Globus pallidus (tissue), 1 donor: Measurements from ENCODE around the gene SH3BP4.

Experiments used
- DNase-seq: peaks from one replicate; pipeline ENCODE4 v3.0.0-alpha.2; 2015; ENCODE audit warnings: low spot score

The SH3BP4 gene

DNA sequence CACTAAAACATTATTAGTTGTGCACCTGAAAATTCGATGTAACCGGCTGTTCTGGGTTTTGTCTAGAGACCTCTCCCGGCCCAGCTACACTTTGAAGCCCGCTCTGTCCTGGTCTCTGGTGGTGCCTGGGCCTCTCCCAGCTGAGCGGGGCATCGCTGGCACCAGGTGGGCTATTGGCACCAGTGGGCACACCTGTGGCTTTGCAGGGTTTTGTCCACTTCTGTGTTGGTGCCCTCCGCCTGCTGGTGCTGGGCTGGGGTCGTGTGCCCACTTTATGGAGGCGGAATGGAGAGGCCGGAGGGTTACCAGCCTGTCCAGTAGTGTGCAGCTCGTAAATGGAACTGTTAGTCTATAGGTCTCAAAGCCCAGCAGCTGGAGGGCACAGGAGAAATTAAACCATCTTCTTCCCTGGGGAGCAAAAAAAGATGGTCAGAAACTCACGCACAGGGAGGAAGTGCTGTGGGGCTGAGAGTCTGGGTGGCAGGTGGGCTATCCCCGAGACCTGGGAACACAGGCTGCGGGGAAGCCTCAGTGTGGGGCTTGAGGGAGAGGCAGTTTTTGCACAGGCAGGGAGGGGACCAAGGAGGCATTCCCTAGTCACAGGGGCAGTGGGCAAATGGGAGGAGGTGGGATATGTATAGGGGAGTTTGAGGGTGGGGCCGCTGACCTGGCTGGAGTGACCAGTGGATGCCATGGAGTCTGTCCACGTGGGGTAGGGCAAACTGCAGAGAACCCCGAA lies 30.4 kb downstream of the SH3BP4 start:
- no peak for DNase-seq

DNA sequence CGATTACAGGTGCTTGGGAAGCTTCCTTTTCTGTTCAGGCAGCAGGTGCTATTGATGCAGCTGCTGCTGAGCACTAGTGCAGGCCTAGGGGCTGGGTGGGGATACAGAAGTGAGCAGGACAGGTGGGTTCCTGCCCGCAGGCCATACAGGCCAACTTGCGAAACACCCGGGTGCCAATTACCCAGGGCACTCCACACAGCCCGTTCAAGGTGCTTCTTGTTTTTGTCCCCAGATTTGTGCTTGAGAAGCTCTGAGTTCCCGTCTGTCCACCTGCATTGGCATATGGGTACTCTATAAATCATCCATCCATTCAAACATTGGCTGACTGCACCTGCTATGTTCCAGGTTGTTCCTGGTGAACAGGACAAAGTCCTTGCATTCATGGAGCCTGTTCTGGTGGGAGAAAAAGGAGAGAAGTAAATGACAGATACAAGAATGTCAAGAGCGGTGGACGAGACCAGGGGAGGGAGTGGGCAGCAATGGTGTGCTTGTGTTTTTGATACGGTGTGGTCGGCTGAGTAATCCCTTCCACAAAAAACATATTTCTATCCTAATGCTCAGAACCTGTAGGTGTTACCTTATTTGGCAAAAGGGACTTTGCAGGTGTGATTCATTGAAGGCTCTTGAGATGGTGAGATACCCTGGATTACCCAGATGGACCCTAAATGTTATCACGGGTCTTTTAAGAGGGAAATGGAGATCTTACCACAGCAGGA lies 31.4 kb downstream of the SH3BP4 start:
- DNase-seq = no peak

DNA sequence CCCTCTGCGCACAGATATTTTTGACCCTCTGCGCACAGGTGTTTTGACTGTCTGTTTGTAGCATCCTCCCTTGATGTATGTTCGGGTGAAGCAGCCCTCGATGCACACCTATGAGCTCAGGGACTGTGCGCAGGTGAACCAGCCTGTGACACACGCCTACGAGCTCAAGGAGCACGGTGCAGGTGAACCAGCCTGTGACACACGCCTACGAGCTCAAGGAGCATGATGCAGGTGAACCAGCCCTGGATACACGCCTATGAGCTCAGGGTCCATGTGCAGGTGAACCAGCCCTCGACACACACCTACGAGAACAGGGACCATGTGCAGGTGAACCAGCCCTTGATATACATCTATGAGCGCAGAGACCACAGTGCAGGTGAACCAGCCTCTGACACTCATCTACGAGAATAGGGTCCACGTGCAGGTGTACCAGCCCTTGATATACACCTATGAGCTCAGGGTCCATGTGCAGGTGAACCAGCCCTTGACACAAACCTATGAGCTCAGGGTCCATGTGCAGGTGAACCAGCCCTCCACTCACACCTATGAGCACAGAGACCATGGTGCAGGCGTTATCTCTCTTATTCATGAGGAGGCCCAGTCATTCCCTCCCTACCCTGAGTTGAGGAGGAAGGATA lies 33.9 kb downstream of the SH3BP4 start:
- no peak for DNase-seq

DNA sequence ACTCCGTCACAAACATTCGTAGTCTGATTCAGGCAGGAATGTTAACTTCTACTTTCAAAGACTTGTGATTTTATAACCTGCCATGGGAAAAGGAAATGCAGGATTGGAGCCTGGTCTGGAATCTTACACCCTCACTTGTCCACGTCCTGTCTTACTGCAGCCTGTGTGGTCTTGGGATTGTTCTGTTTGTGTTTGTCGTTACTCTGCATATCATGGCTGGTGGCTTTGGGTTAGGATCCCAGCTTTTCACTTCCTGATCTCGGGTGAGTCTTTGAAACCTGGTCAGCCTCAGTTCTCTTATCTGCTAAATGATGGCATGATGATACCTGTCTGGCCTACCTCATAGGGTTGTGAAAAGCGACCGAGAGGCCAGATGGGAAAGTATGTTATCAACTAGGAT lies 34.6 kb downstream of the SH3BP4 start:
- DNase-seq = no peak

DNA sequence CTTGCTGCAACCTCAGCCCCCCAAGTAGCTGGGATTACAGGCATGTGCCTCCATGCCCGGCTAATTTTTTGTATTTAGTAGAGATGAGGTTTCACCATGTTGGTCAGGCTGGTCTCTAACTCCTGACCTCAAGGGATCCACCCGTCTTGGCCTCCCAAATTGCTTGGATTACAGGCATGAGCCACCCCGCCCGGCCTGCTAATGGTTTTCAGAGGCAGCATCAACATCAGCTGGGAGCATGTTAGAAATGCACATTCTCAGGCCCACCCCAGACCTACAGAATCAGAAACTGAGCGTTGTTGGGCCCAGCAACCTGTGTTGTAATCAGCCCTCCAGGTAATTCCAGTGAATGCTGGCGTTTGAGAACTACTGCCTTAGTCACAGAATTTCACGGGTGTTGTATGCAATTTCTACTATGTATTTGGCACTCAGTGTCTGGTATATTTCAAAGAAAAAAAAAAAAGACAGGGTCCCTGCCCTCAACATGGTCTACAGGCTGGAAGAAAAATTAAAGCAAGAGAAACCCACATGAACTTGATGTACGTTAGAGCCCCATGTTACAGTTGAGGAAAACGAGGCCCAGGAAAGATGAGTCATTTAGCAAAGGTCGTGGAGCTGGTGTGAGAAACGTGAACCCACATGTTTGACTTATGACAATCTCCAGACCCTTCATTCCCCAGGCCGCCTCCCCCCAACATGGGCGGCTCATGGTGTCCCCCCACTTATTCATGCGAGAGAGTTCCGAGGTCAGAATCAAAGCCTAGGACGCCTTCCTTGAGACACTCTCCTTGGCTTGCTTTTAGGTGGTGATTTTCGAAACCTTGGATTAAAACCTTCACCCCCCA lies 35.3 kb downstream of the SH3BP4 start:
- DNase-seq = no peak

DNA sequence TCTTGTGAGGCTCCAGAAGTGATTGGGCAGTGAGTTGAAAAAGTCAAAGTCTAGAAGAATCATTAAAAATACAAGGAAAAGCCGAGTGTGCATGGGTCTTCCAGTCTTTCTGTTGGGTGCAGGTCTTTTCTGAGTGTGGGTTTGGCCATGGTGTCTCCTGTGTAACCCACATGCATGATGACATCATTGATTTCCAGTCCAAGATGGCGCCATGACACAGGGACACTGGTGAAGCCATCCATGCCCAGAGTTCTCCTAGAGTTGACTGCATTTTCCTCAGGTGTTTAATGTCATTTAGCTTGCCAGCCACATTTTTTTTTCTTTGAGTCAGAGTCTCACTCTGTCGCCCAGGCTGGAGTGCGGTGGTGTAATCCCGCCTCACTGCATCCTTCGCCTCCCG lies 35.9 kb downstream of the SH3BP4 start:
- DNase-seq = no peak

DNA sequence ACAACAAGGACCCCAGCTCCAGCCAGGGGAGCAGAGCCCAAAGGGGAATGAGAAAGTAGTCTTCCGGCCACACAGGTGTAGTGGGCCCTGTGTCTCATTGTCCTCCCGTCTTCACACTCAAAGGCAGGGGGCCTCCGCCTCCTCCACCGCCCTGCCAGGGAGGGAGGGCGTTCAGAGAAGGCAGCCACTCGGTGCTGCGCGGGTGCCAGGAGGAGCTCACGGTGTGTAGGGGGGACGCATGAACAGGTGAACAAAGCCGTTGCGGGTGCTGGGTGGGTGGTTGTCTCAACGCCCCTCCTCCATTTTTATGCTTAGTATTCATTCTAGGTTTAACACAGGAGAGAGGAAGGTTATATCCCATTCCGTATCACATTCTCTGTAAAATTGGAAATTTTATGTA lies 36.7 kb downstream of the SH3BP4 start:
- no peak for DNase-seq

DNA sequence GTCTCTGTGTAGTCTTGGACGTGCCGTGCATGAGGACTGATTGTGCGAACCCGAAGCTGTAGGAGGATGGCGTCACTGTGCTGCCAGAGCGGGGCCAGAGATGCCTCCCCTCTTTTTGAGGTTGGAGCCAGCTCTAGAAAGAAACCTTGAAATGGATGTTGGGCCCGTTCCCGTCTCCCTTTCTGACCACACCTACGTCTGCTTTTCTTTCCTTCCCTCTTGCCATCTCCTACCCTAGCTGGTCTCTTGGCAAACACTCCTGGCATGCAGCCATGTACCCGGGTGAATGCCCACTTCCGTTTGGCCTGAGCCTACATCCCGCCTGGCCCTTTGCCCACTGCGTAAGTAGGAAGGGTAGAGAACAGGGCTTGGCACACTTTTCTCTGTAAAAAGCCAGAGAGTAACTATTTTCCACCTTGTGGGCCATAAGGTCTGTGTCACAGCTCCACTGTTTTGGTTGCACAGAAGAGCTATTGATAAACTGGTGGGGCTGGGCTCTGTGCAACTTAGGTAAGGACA lies 37.4 kb downstream of the SH3BP4 start:
- DNase-seq = peak; percentile 73

DNA sequence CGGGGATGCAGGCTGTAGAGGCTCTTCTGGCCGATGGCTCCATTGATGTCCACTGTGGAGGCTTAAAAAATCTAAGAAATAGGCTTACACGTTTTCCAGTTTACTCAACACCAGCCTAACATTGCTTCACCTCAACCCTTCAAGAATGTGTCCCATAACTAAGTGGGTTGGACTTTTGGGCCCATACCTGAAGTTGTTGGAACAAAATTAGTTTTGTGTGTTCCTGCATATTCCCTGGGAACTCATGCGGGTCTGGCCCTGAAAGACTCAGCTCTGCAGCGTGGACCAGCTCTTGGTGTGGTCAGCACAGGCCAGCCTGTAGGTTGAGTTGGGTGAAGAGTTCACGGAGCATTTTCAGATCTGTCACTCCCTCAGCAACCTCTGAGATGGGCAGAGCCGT lies 38.5 kb downstream of the SH3BP4 start:
- DNase-seq = no peak

DNA sequence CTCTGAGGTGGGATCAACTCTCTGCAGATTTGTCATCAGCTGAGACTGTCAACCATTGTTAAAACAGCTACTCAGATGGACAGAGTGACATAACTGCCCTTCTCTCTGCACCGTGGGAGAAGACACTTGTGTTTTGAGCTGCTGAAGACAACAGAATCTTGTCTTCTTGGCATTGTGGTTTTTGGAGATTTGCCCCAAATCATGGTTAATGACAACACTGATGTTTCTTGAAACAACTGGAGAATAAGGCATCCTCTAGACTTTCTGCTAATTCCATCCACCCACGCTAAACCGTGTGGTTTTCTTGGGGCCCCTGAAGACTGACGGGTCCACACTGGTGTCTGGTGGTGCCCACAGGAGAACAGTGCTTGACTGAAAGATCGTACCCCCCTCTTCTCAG lies 39.5 kb downstream of the SH3BP4 start:
- no peak for DNase-seq

DNA sequence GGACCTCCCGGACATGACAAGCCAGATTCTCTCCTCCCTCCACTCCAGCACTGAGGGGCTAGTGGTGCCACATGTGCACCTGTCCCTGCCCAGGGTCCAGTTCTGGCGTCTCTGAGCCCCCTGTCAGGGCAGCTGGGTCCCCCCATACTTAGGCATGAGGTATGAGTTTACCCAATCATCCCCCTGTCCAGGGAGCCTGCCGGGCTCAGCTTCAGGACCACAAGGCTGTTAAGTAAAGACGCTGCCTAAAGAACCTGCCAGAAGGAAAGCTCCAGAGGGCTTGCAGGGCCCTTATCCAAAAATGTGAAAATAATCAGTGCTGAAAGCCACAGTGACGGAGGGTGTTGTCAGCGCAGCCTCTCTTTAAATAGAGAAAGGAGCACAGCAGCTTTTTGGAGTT lies 40.0 kb downstream of the SH3BP4 start:
- no peak for DNase-seq

DNA sequence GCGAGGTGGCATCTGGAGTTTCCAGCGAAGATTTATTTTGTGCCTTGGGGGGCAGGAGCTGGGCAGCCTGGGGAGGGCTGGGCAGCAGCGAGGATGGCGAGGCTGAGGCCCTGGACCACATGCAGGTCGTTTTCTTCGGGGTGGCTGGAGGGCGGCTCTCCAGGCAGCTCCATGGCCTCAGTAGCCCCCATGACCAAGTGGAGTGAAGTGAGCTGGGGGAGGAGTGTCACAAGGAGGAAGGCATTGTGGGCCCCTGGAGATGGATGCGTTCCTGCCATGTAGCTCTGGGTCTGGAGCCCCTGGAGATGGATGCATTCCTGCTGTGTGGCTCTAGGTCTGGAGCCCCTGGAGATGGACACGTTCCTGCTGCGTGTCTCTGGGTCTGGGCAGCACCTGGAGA lies 40.4 kb downstream of the SH3BP4 start:
- DNase-seq = no peak

DNA sequence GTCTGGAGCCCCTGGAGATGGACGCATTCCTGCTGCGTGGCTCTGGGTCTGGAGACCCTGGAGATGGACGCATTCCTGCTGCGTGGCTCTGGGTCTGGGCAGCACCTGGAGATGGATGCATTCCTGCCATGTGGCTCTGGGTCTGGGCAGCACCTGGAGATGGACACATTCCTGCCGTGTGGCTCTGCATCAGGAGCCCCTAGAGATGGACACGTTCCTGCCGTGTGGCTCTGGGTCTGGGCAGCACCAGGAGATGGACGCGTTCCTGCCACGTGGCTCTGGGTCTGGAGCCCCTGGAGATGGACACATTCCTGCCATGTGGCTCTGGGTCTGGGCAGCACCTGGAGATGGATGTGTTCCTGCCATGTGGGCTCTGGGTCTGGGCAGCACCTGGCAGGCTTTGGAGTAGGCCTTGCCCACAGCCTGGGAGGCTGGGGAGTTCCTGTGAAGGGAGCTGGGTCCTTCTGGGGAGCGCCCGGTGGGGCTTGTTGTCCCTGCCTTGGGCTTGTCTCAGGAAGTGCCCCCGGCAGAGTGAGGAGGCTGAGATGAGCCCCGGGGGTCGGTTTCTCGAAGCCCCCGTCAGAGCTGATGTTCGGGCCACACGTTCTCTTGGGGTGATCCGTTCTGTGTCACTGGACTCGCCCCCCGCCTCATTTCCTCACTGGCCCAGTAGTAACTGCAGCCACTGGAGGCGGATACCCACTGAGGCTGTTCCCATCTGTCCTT lies 41.0 kb downstream of the SH3BP4 start:
- no peak for DNase-seq

DNA sequence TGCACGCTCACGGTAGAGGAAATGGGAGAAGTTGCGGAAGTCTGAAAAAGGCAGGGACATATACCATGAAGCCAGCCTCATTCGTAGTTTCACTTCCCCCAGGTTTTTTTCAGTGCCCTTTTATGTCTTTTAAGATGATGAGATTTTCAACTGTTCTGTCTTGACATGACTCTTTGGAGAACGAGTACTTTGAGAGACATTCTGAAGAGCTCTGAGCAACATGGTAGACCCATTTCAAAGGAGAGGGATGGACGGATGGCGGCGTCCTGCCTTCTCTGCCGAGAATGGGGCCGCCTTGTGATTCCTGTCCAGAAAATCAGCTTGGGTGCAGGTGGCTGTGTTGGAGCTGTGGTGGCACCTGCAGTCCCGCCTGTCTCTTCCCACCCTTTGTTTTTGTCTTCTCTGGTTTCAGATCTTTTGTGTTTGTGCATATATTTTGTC lies 41.7 kb downstream of the SH3BP4 start:
- no peak for DNase-seq

DNA sequence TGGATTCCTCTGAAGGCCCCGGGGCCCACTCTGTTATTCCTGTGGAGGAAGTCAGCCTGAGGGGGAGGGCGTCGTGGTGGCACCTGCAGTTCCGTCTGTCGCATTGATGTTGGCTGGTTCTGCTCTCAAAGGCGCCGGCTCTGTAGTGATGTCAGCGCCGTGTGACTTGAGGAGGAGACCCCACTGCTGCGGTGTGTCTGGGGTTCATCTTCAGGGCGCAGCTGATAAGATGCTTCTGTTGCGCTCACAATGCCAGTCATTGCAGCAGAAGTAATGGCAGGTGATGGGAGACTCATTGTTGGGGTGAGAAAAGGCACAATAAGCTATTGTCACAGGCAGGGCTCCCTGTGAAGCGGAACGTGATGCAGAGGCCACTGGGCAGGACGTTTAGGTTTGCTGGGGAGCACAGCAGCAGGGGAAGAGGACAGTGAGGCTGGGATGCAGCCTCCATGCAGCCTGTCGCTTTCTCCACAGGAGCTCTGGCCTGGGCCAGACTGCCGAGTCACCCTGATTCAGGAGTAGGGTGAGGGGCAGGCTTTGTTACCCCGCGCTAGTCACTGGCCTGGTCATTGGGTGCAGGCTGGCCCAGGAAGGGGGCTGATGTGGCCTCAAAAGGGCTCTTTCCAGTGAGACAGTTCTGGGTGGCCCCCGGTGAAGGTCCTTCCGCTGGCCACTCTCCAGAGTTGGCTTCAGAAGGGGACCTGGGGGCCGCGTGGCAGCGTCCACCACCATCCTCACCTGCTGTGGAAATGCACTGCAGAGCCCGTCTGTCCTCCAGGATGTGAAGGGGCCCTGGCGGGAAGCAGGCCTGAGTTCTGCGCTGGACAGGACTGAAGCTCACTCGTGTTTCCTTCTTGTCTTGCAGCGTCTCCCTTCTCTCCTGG lies 42.9 kb downstream of the SH3BP4 start:
- DNase-seq = peak; percentile 59

DNA sequence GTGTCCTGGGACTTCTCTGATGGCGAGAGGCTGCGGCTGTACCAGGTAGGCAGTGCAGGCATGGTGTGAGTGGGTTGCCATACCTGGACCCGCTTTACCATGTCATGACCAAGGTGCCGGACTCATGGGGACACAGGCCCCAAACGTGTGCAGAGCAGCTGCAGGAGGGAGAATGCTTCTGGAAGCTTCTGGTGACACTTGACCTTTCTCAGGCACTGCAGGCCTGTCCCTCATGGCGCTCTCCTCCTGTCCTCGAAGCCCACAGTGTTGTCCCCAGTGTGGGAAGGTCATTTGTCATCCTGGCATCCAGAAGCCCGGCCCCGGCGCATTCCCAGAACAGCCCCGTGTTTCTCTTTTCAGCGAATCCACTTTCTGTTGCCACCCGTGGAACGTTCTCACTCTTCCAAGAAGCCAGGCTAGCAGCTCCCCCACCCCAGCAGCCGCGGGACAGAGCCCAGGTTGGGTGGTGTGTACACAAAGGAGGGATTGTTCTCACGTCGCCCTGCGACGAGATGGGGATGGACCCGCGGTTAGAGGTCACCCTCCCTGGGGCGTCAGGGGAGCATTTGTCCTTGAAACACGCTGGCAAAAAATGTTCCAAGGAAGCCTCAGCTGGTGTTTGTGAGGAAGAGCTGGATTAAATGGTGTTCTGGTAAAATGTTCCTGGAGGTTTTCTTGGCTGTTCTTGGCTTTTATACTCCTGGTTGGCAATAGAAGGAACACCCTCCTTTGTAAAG lies 43.7 kb downstream of the SH3BP4 start:
- no peak for DNase-seq

DNA sequence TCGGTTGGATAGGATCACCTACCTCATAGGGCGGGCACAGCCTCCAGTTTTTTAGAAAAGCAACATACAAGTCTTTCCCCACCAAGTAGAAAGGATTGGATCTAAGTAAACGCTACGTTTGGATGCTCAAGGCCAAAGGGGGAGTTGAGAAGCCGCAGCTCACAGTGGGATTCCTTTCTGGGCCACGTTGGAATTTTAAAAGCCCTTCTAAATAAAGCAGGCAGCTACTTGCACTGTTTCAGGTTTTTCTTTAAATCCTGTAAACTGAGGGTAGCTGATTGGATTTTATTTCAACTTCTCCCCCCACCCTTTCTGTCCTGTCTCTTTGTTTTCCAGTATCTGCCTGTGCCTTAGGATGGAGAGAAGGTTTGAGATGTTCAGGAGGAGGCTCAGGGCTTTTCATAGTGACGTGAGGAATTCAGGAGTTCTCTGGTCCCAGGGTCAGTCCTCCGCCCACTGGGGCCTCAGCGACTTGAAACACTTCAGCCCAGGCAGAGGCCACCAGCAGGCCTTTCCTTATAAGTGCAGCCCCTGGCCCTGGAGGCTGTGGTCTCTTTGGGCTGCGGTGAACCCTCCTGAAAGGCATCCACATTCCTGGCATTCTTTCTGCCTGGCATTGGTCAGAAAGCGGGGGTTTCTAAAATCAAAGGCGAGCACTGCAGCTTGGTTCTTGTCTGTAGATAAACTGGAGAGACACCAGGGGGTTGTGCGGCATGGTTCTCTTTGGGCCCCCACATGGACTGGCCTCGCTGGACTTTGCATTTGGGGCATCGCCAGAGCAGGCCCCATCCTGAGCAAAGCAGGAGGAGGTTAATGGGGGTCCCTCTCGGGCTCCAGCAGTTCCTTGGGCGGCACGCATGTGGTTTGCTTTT lies 44.5 kb downstream of the SH3BP4 start:
- no peak for DNase-seq

DNA sequence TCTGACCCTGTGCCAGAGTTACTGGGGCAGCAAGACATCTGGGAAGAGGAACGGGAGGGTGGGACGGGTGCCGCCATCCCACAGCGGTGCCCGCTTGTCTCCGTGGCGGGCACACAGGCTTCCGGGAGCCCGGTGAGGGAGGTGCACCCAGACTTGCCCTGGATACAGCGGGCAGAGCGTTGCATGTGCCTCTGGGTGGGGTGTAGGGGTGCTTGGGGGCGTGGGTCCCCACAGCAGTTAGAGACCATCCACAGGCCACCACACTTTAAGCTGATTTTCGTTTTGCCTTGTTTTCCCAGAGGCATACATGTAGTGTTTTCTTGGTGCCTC lies 45.1 kb downstream of the SH3BP4 start:
- no peak for DNase-seq

DNA sequence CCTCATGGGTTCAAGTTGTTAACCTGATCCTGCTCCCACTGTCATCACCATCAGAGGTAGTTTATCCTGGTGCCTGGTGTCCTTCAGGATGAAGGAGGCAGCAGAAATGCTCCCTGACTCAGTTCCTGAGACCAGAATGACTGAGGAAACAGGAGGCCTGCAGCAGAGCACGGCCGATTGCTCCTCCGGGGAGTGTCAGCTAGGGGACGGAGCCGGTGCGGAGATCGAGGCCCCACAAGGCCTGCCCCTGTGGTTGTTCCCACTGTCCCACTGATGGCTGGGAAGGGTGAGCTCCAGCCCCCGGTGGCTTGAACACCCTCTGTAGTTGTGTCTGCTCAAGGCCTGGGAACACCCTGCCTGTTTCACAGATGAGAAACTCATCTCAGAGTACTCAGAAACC lies 45.6 kb downstream of the SH3BP4 start:
- no peak for DNase-seq
